AML-193 (cell line): ENCODE results near the gene VPS45.
"Not testable (repeated sequence)": the region's sequence is repeated elsewhere in the genome, so short reads cannot be mapped to it uniquely, and the experiment has no call there.

Experiments
- DNase-seq, 2 experiments: peaks; one replicate each; lab custom pipeline; 2025; lab: John Stamatoyannopoulos, UW

The VPS45 gene

GRCh38 chr1:150134537-150134936 is 67.0 kb downstream of the VPS45 start:
- no peak for DNase-seq

- not testable (repeated sequence) for DNase-seq
Measured at GRCh38 chr1:150135400-150135799, 67.8 kb downstream of the VPS45 start.

GRCh38 chr1:150138044-150138443 is 70.5 kb downstream of the VPS45 start:
- DNase-seq = no peak

- no peak for DNase-seq
Measured at GRCh38 chr1:150141452-150141851, 73.9 kb downstream of the VPS45 start.

- DNase-seq = no peak
Measured at GRCh38 chr1:150142083-150142482, 74.5 kb downstream of the VPS45 start.

GRCh38 chr1:150144606-150145005 is 77.0 kb downstream of the VPS45 start:
- no peak for DNase-seq

GRCh38 chr1:150146016-150146415 is 78.4 kb downstream of the VPS45 start:
- not testable (repeated sequence) for DNase-seq

- DNase-seq = no peak
Measured at GRCh38 chr1:150146849-150147542, 79.4 kb downstream of the VPS45 start.

- no peak for DNase-seq
Measured at GRCh38 chr1:150148837-150149270, 81.3 kb downstream of the VPS45 start.

GRCh38 chr1:150149271-150150132 is 81.9 kb downstream of the VPS45 start, which contains the start of gene PLEKHO1:
PLEKHO1 (plus strand) TSS chr1:150149916; CDS start chr1:150150258, 342 bp downstream.
- no peak for DNase-seq

- DNase-seq = no peak
Measured at GRCh38 chr1:150150133-150151021, 82.8 kb downstream of the VPS45 start.

GRCh38 chr1:150151291-150152181 is 84.0 kb downstream of the VPS45 start:
- no peak for DNase-seq

- DNase-seq = no peak
Measured at GRCh38 chr1:150152182-150152536, 84.6 kb downstream of the VPS45 start.

GRCh38 chr1:150152772-150153456 is 85.3 kb downstream of the VPS45 start:
- DNase-seq = no peak

- no peak for DNase-seq
Measured at GRCh38 chr1:150154143-150154542, 86.6 kb downstream of the VPS45 start.

GRCh38 chr1:150155413-150156071 is 88.0 kb downstream of the VPS45 start:
- no peak for DNase-seq

GRCh38 chr1:150156868-150157603 is 89.5 kb downstream of the VPS45 start:
- DNase-seq = no peak

GRCh38 chr1:150159550-150159949 is 92.0 kb downstream of the VPS45 start:
- DNase-seq = peak; percentile 31 to 40

- DNase-seq = no peak
Measured at GRCh38 chr1:150160964-150161621, 93.5 kb downstream of the VPS45 start.
